ENCODE measurements around the gene LTBP3. TPM values are rescaled to one million over a fixed set of nuclear protein-coding genes. Genes with fewer than 3 reads are reported as not detected.

LTBP3 gene
- total and polyA plus RNA-seq, 2 experiments from 2014 or later, result 53.7 to 85.3 TPM

DNA sequence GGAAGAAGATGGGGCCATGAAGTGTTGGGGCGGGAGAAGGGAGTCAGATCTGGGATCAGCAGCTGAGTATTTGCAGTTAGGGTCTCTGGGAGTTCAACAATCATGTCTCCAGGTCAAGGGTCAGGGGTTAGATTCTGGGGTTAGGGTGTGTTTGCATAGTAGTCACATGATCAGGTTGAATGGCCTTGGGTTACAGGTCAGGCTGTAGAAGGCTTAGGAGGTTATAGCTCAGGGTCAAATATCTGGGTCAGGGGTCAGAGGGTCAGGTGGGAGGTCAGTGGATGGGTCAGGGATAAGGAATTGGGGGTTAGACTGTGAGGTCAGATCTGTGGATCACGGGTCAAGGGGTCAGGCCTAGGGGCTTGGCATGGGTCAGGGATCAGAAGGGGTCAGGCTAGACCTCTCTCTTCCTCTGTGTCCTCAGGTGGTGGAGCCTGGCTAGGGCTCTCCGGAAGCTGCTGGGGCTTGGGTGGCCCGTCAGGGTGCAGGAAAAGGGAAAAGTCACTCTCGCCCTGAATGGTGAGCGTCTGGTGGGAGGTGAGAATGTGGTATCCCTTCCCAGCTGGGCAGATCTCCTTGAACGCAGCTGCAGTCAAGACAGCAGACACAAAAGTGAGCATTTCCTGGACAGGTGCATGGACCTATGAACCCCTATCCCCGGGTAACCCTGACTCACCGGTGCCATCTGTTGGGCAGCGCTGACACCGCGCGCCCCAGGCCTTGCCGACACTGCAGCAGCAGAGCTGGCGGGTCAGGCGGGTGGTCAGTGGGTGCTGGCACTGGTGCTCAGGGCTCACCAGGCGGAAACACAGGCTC lies 6.4 kb downstream of the LTBP3 start:
- H3K36me3 ChIP-seq (replicated peaks; ENCODE audit: insufficient read depth, low read depth), result no peaks in the 10 kb centered on the region

GRCh38 chr11:65549096-65549495 lies 9.1 kb downstream of the LTBP3 start:
- no peak overlapping the region for H3K27ac ChIP-seq
- 95% methylated on average over 3 of the region's 3 CpGs for WGBS (ENCODE audit: low lambda C conversion rate, missing lambda C conversion rate)
- H2AFZ ChIP-seq, result no peak overlapping the region
- no peaks in the 10 kb centered on the region for H4K20me1 ChIP-seq (ENCODE audit: insufficient read depth, poor library complexity, severe bottlenecking)
- H3K9me2 ChIP-seq (replicated peaks; ENCODE audit: insufficient read depth), result no peaks in the 10 kb centered on the region
- no peak overlapping the region for H3K4me3 ChIP-seq
- H3K36me3 ChIP-seq (replicated peaks; ENCODE audit: insufficient read depth, low read depth), result no peaks in the 10 kb centered on the region
- no peaks in the 10 kb centered on the region for H3K9me3 ChIP-seq (ENCODE audit: low read depth)
- no peak overlapping the region for H3K4me2 ChIP-seq
- peaks cover 7% of the 10 kb centered on the region for H3K4me1 ChIP-seq (ENCODE audit: insufficient read depth)
- no peak for DNase-seq (ENCODE audit: low spot score)
- TF ChIP-seq CTCF (IDR thresholded peaks at IDR 0.05; ENCODE audit: poor library complexity), result no peak
- no peak for TF ChIP-seq EZH2phosphoT487 (IDR thresholded peaks at IDR 0.05; ENCODE audit: low read depth, severe bottlenecking, unreplicated experiment)
- no peak for TF ChIP-seq EZH2 (IDR thresholded peaks at IDR 0.05; ENCODE audit: borderline replicate concordance)
- no peaks in the 10 kb centered on the region for H3K27me3 ChIP-seq
- peaks cover 9% of the 10 kb centered on the region for H3K79me2 ChIP-seq

More for the DNA sequence above, 6.4 kb downstream of the LTBP3 start:
- H3K9me3 ChIP-seq (ENCODE audit: low read depth), result no peaks in the 10 kb centered on the region
- TF ChIP-seq CTCF (IDR thresholded peaks at IDR 0.05; ENCODE audit: poor library complexity), result peak; percentile 43
- no peak for TF ChIP-seq EZH2phosphoT487 (IDR thresholded peaks at IDR 0.05; ENCODE audit: low read depth, severe bottlenecking, unreplicated experiment)
- H4K20me1 ChIP-seq (ENCODE audit: insufficient read depth, poor library complexity, severe bottlenecking), result no peaks in the 10 kb centered on the region
- 69% methylated on average over 17 of the region's 17 CpGs for WGBS (ENCODE audit: low lambda C conversion rate, missing lambda C conversion rate)
- H3K4me2 ChIP-seq, result peak overlapping the region; percentile 60
- H3K79me2 ChIP-seq, result peaks cover 27% of the 10 kb centered on the region
- H3K27me3 ChIP-seq, result no peaks in the 10 kb centered on the region
- no peaks in the 10 kb centered on the region for H3K9me2 ChIP-seq (replicated peaks; ENCODE audit: insufficient read depth)
- no peak overlapping the region for H2AFZ ChIP-seq
- peaks cover 25% of the 10 kb centered on the region for H3K4me1 ChIP-seq (ENCODE audit: insufficient read depth)
- H3K27ac ChIP-seq, result peak overlapping the region; percentile 23
- H3K4me3 ChIP-seq, result no peak overlapping the region
- peak; percentile 78 for DNase-seq (ENCODE audit: low spot score)

- no peaks in the 10 kb centered on the region for H3K9me3 ChIP-seq (ENCODE audit: low read depth)
- H3K27me3 ChIP-seq, result no peaks in the 10 kb centered on the region
- peaks cover under 1% of the 10 kb centered on the region for H3K4me1 ChIP-seq (ENCODE audit: insufficient read depth)
- no peak for DNase-seq (ENCODE audit: low spot score)
- no peak overlapping the region for H3K27ac ChIP-seq
- no peaks in the 10 kb centered on the region for H3K9me2 ChIP-seq (replicated peaks; ENCODE audit: insufficient read depth)
- H3K4me3 ChIP-seq, result no peak overlapping the region
- 98% methylated on average over 3 of the region's 3 CpGs for WGBS (ENCODE audit: low lambda C conversion rate, missing lambda C conversion rate)
- H2AFZ ChIP-seq, result no peak overlapping the region
- H3K36me3 ChIP-seq (replicated peaks; ENCODE audit: insufficient read depth, low read depth), result no peaks in the 10 kb centered on the region
- H3K4me2 ChIP-seq, result no peak overlapping the region
- TF ChIP-seq EZH2phosphoT487 (IDR thresholded peaks at IDR 0.05; ENCODE audit: low read depth, severe bottlenecking, unreplicated experiment) (no peak), EZH2 (IDR thresholded peaks at IDR 0.05; ENCODE audit: borderline replicate concordance) (no peak), CTCF (IDR thresholded peaks at IDR 0.05; ENCODE audit: poor library complexity) (no peak)
- H4K20me1 ChIP-seq (ENCODE audit: insufficient read depth, poor library complexity, severe bottlenecking), result no peaks in the 10 kb centered on the region
- peaks cover 9% of the 10 kb centered on the region for H3K79me2 ChIP-seq
Measured at GRCh38 chr11:65548395-65548794, 9.8 kb downstream of the LTBP3 start.
